Activated CD8-positive, alpha-beta memory T cell treated with anti-CD3 and anti-CD28 coated beads for 48 hours (primary cell): ENCODE results near the gene ACAD8.
"Not testable (repeated sequence)": the region's sequence is repeated elsewhere in the genome, so short reads cannot be mapped to it uniquely, and the experiment has no call there.

ENCODE experiments used
- DNase-seq, 3 experiments: peaks; one replicate each; pipeline ENCODE4 v3.0.0-alpha.2; 2020; ENCODE audit warnings: low read depth in 2 of 3, low spot score in 2 of 3

Gene ACAD8

DNA sequence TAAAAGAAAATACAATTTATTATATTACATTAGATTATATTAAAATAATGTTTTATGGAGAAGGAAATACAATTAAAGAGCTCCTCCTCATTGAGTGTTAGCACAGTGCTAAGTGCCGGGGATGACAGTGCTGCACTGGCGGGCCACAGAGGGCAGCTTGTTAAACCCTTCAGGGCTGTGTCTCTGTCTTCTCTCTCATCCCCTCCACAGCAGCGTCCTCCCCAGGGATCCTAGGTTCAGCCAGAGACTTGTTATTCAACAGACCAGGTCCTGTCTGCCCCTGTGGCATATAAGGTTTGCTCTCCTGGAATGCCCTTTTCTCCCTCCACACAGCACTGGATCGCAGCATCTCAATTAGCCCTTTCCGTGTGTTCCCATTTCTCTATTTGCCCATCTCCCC, 14.4 kb upstream of the ACAD8 start:
- DNase-seq: no peak

GRCh38 chr11:134240592-134240991, 12.8 kb upstream of the ACAD8 start:
- no peak for DNase-seq

GRCh38 chr11:134242376-134242775, 11.0 kb upstream of the ACAD8 start:
- no peak for DNase-seq

GRCh38 chr11:134243913-134244312, 9.5 kb upstream of the ACAD8 start:
- DNase-seq: no peak

DNA sequence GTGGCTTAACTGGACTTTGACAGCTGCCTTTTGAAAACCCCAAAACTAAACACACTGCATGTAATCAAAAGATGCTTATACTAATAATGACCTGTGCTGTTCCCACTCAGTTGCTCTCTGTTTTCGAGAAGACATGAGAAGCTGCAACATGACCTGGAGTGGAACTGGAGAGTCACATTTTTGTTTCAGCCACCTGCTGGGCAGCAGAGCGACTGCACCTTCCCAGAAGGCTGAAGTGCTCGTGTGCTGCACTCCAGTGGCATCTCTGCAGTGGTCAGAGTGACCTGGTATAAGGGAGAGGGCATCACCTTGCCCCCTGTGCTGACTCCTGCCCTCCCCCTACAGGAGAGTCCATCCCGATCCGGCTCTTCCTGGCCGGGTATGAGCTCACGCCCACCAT, 8.8 kb upstream of the ACAD8 start:
- DNase-seq: no peak

GRCh38 chr11:134245434-134245833, 7.9 kb upstream of the ACAD8 start:
- DNase-seq: no peak

DNA sequence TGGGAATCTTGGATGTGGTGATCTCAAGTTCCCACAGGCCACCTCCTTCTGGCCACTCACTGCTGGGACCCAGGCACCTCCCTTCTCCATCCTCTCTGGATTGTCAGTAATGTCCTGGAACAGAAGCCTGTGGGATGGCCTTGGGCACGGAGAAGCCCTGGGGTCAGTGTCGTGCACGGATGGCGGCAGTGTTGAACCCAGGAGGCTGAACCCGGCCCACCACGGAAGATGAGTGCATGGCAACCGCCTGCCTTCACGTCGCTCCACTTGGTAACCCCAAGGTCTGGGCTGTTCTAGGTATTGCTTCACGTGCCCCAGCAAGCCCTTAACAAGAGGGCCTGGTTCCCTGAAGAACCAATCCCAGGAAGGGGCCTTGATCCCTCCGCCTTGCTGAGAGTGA, 7.3 kb upstream of the ACAD8 start:
- DNase-seq: no peak

DNA sequence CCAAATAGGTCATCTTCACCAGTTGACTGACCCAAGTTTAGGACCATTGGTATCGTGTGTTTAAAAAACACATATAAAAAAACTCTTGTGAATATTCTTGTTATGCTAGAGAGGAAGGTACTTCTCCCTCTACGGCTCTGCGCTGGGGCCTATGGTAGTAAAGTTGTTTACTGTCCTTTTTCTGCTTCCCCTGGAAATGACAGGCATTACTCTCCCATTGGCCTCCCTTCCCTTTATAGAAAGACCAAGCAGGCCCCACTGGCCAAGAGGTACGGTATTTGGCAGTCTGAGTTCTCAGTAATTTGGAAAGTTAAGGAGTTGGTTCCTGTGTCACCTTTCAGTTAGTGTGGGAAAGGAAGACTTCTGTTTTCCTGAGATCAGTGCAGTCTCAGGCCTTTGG, 6.7 kb upstream of the ACAD8 start:
- DNase-seq: no peak

GRCh38 chr11:134248910-134249480, 4.4 kb upstream of the ACAD8 start:
- DNase-seq: no peak

DNA sequence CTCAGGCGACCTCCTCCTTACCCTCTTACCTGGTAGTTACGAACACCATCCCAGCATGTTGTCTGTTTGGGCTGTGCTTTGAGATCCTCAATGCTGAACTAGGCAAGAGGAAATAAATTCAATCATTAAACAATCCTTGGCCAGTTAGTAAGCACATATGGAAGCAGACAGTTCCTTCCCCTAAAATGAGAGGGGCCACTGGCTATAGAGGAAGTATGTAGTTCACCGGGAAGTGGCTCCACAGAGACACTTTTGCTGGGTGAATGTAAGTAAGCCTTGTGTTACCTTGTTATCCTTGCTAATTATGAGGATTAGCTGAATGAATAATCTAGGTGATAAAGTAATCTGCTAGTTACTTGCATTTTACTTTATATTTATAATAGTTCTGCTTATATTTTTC, 3.1 kb upstream of the ACAD8 start:
- DNase-seq: no peak

DNA sequence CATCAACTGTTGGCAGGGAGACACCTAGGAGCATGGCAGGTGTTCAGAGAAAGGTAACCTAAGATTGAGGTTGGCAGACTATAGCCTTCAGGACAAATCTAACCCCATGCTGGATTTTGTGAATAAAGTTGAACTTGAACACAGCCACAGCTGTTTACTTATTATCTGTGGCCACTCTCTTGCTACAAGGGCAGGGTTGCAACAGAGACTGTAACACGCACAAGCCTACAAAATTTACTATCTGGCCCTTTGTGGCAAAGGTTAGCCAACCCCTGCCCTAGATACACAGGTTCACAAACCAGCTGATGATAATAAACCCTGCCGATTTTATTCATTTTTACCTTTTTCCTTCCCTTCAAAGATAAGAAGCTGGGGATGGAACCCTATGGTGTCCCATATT, 2.7 kb upstream of the ACAD8 start:
- DNase-seq: no peak

GRCh38 chr11:134252346-134253187, 801 bp upstream of the ACAD8 start:
- DNase-seq: peak in 1 of 3 experiments; percentile 15

- DNase-seq: no peak
These were observed 1.2 kb downstream of the ACAD8 start for GRCh38 chr11:134254433-134255183.

DNA sequence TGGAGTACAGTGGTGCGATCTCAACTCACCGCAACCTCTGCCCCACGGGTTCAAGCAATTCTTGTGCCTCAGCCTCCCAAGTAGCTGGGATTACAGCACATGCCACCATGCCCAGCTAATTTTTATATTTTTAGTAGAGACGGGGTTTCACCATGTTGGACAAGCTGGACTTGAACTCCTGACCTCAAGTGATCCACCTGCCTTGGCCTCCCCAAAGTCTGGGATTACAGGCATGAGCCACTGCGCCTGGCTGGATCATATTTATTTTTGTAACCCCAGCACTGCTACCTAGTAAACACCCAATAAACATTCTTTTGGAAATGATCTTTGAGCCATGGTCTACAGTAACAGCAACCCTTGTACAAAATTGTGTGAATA, 1.8 kb downstream of the ACAD8 start:
- not testable (repeated sequence) for DNase-seq

- DNase-seq: no peak
These were observed 3.7 kb downstream of the ACAD8 start for GRCh38 chr11:134257101-134257500.

- DNase-seq: no peak
These were observed 5.2 kb downstream of the ACAD8 start for GRCh38 chr11:134258577-134258976.

DNA sequence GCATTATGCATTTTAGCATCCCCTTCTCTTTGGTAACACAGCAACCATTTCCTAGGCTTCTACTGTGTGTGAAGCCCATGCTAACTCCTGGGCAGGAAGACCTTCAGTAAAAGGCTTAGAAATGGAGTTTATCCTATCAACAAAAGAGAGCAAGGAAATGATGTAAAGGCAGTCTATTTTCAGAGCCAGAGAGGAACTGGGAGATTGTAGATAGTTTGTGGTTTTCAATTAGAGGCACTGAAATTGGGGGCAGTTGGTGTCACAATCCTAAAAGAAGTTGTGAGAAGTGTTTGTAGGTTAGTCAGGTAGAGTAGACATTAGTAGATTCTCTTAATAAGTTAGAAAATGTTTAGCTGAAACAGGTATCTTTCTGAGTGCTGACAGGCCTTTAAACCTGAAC, 7.1 kb downstream of the ACAD8 start:
- no peak for DNase-seq

- DNase-seq: no peak
These were observed 7.6 kb downstream of the ACAD8 start for GRCh38 chr11:134260983-134261382.

DNA sequence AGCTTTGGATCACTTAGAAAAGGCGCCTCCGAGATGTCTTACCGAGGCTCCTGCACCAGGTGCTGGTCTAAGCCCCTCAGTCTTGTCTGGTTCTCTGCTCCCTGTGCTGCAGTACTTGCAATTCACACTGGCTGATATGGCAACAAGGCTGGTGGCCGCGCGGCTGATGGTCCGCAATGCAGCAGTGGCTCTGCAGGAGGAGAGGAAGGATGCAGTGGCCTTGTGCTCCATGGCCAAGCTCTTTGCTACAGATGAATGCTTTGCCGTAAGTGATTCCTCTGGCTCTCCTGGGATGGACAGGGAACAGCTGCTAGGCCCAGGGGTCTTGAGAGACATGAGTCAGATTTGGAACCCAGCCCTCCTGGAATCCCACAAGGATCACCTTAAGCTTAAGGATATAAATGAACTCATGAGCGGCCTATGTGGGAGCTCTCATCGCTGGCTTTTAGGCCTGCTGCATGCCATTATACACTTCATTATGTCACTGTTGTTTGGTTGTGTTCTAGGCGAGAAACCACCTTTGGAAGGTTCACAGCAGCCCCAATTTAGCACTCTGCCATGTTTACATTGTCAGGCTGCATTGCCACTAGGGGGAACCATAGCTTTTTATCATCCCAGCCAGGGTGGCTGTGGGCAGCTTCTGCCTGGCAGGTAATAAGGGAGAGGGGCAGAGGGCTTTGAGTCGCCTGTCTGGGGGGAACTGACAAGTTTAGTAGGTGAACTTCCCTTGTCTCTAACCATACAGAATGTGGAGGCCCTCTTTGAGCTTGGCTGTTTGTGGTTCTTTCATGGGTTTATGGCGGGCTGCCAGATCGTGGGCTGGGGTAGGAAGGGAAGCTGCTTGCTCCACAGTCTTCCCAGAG, 8.5 kb downstream of the ACAD8 start:
- DNase-seq: no peak

DNA sequence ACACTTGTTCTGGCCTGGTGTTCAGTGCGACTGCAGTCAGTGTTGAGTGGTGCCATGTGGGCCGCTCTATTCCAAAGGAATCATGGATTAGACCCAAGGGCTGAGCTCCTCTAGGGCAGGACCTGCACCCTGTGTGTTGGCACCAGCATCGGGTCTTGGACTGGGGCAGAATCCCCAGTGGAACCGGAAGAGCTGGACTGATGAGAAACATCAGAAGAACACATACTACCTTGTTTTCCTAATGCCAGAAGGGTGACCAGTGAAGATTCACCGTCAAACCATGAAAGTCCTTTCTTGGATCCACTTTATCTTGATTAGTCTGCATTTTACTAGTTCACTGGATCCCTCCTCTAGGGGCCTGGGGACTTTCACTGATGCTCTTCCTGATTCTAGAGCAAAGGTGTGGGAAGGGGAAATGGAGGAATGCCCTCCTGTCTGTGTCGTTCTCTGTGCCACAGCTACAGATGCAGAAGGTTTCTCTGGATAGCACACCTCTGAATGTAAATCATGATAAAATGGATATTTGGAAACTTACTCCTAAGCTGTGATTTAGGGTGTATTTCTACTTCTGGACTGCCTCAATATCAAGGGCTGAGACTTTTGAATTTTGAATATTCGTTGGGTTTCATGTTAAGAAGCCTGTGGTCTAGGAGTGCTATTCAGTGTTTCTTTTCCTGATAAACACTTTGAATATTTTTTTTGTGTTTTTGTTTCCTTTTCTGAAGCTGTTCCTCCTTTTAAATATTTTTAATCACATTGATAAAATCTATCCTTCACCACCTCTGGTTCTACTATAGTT, 11.8 kb downstream of the ACAD8 start:
- DNase-seq: no peak
